Heart right ventricle (tissue), 16 donors: Measurements from ENCODE around the gene MIER2. TPM values are rescaled to one million over a fixed set of nuclear protein-coding genes. Genes with fewer than 3 reads are reported as not detected.

Source experiments
- ATAC-seq, 8 donors: fragments of 200-7000 bp; cut with Tn5 transposase; one replicate each; pipeline ENCODE4 v1.9.1; 2020; ENCODE audit warnings: mild to moderate bottlenecking in 8 of 8, moderate library complexity in 8 of 8, moderate number of reproducible peaks in 1 of 8
- DNase-seq, 2 donors: peaks; one replicate each; pipeline ENCODE4 v3.0.0-alpha.2; 2020
- H3K27ac ChIP-seq, 10 donors: fragments of 200-600 bp; sonication (generic) in 2 of 10; one replicate each; pipeline versions ENCODE4 v1.5.0 to v1.8.0; 2020 to 2022; ENCODE audit warnings: mild to moderate bottlenecking in 3 of 10
- H3K27me3 ChIP-seq, 7 donors: fragments of 200-600 bp; one replicate each; pipeline ENCODE4 v1.8.0; 2021 to 2022; ENCODE audit warnings: mild to moderate bottlenecking in 2 of 7
- H3K36me3 ChIP-seq, 9 donors: fragments of 200-600 bp; sonication (generic) in 1 of 9; one replicate each; pipeline versions ENCODE4 v1.5.0 to v1.8.0; 2020 to 2022; ENCODE audit warnings: mild to moderate bottlenecking in 2 of 9
- H3K4me1 ChIP-seq, 9 donors: fragments of 200-600 bp; sonication (generic) in 1 of 9; one replicate each; pipeline versions ENCODE4 v1.5.0 to v1.8.0; 2020 to 2022; ENCODE audit warnings: mild to moderate bottlenecking in 4 of 9
- H3K4me3 ChIP-seq, 10 donors: fragments of 200-600 bp; sonication (generic) in 2 of 10; one replicate each; pipeline versions ENCODE4 v1.5.0 to v1.8.0; 2020 to 2022; ENCODE audit warnings: mild to moderate bottlenecking in 7 of 10, moderate library complexity in 2 of 10
- H3K9me3 ChIP-seq, 11 donors: fragments of 200-600 bp in 10 of 11; sonication (generic) in 2 of 11; one replicate each; pipeline versions ENCODE4 v1.5.0 to v1.8.0; 2013 to 2022; ENCODE audit warnings: mild to moderate bottlenecking in 2 of 11, control low read depth in 1 of 11, moderate library complexity in 1 of 11
- CTCF ChIP-seq, 9 donors: fragments of 200-600 bp; sonication (generic) in 2 of 9; IDR thresholded peaks; one replicate each; pipeline versions ENCODE4 v1.5.0 to v1.8.0; 2021 to 2022; ENCODE audit warnings: antibody characterized with exemption in 9 of 9, mild to moderate bottlenecking in 5 of 9, moderate library complexity in 1 of 9
- WGBS, 2 donors: extraction: QIAGEN DNeasy Blood & Tissue Kit; methylation state at CpG; one replicate each; pipeline ENCODE4 v1.1.7; 2013; ENCODE audit warnings: inconsistent platforms in 1 of 2; 5-methylcytosine and 5-hydroxymethylcytosine counted together
- intact Hi-C, 10 donors: fragments of 100-400 bp; cut with DNase I; formaldehyde crosslinking; loops; one replicate each; pipeline versions ENCODE4 v1.11.1 to v1.14.2; 2022
- polyA plus RNA-seq, 2 donors: library from polyadenylated mRNA; stranded (reverse); fragments of 200-250 nt; gene quantifications; one replicate each; pipeline ENCODE4 v1.2.3, GENCODE V29; 2013
- total RNA-seq, 10 donors: library from RNA; stranded (reverse); fragmentation: NEBNext Ultra II Directional in 3 of 10; extraction: Animal tissue kit (Norgen Biotek cat#: 25700) in 3 of 10; gene quantifications; one replicate each; pipeline versions ENCODE4 v1.2.1 to v1.2.4, GENCODE V29; 2021 to 2023
- donor health status: Arrhythmogenic right ventricular cardiomyopathy.
- donor health status: ischemic (EF 13 %, LVEDD 7.1; RV severe dilation, severe dysfunction).
- donor health status: healthy with polysubstance abuse.
- donor health status: DM: no; HTN: yes; CAD: no.
- donor health status: DM: no; HTN: no; CAD: no.
- donor health status: ischemic (EF 25% LVEDD 6.9; RV normal size, moderate dysfunction).
- donor health status: ischemic (EF 25% LVEDD 5.7; RV mildly dilated, moderate dysfunction).
- donor health status: healthy.
- donor health status: DM: yes; HTN: yes; CAD: no.
- donor health status: Ischemic cardiomyopathy.
- donor health status: ischemic (EF 35%, LVEDD 5.7; RV mildly dilated, moderate dysfunction).
- donor health status: nonischemic (EF 11% LVEDD 7.7; RV severe dilation, severe dysfunction).
- donor health status: DM: yes; HTN: yes; CAD: no.
- donor health status: PGD.
- donor health status: ischemic (EF 29% LVEDD 5.4; RV normal size, mild dysfunction).
- donor health status: nonischemic (EF 23%, LVEDD 6.1; RV moderate dilation, normal function).

Gene MIER2
- total and polyA plus RNA-seq, 12 donors, result 11.1 to 34.6 (median 17.6) TPM

GRCh38 chr19:277131-277530, 67.5 kb downstream of the MIER2 start:
- Histone ChIP-seq H3K36me3 (no peaks in the 10 kb centered on the region), H3K27me3 (peaks cover 8 to 65% (median 44%) of the 10 kb centered on the region in 7 donors), H3K4me3 (no peak overlapping the region), H3K27ac (no peak overlapping the region), H3K9me3 (no peaks in the 10 kb centered on the region), H3K4me1 (no peaks in the 10 kb centered on the region)
- WGBS, 2 donors, result 67 to 76% methylated on average over 7 of the region's 7 CpGs
- ATAC-seq, result no peak
- intact Hi-C loops, result no loop called here
- DNase-seq, result no peak
- TF ChIP-seq CTCF (IDR thresholded peaks at IDR 0.05), result no peak

GRCh38 chr19:275958-276646, 68.5 kb downstream of the MIER2 start:
- Histone ChIP-seq H3K4me3 (no peak overlapping the region), H3K27ac (no peak overlapping the region), H3K36me3 (no peaks in the 10 kb centered on the region), H3K4me1 (no peaks in the 10 kb centered on the region), H3K9me3 (no peaks in the 10 kb centered on the region), H3K27me3 (peaks cover 8 to 57% (median 39%) of the 10 kb centered on the region in 7 donors)
- no peak for TF ChIP-seq CTCF (IDR thresholded peaks at IDR 0.05)
- intact Hi-C loops, result no loop called here
- ATAC-seq, result no peak
- 83 to 90% methylated on average over 19 of the region's 19 CpGs for WGBS, 2 donors
- no peak for DNase-seq

- no peak overlapping the region for H3K27ac ChIP-seq
- no peaks in the 10 kb centered on the region for H3K9me3 ChIP-seq
- H3K36me3 ChIP-seq, result no peaks in the 10 kb centered on the region
- TF ChIP-seq CTCF (IDR thresholded peaks at IDR 0.05), result no peak
- no peak overlapping the region for H3K4me3 ChIP-seq
- WGBS, 2 donors, result 86 to 88% methylated on average over 9 of the region's 9 CpGs
- DNase-seq (no peak), ATAC-seq (no peak)
- H3K4me1 ChIP-seq, result no peaks in the 10 kb centered on the region
- intact Hi-C loops, result no loop called here
- peaks cover 8 to 47% (median 34%) of the 10 kb centered on the region in 7 donors for H3K27me3 ChIP-seq
Measured at GRCh38 chr19:275000-275399, 69.6 kb downstream of the MIER2 start.

GRCh38 chr19:273393-273792, 71.2 kb downstream of the MIER2 start:
- Histone ChIP-seq H3K36me3 (no peaks in the 10 kb centered on the region), H3K27ac (no peak overlapping the region), H3K4me3 (no peak overlapping the region), H3K9me3 (no peaks in the 10 kb centered on the region), H3K27me3 (peaks cover 8 to 46% (median 34%) of the 10 kb centered on the region in 7 donors), H3K4me1 (no peaks in the 10 kb centered on the region)
- TF ChIP-seq CTCF (IDR thresholded peaks at IDR 0.05), result no peak
- intact Hi-C loops, result no loop called here
- 71 to 76% methylated on average over 6 of the region's 6 CpGs for WGBS, 2 donors
- ATAC-seq, result no peak
- no peak for DNase-seq
